Measurements from ENCODE around the gene PSME1. TPM values are rescaled to one million over a fixed set of nuclear protein-coding genes. Genes with fewer than 3 reads are reported as not detected.

PSME1 gene
- total and polyA plus RNA-seq, 2 of the 13 experiments (the other 11 are each of a cell fraction or from before 2014, with no cell fraction given), result 159 to 608 TPM

DNA sequence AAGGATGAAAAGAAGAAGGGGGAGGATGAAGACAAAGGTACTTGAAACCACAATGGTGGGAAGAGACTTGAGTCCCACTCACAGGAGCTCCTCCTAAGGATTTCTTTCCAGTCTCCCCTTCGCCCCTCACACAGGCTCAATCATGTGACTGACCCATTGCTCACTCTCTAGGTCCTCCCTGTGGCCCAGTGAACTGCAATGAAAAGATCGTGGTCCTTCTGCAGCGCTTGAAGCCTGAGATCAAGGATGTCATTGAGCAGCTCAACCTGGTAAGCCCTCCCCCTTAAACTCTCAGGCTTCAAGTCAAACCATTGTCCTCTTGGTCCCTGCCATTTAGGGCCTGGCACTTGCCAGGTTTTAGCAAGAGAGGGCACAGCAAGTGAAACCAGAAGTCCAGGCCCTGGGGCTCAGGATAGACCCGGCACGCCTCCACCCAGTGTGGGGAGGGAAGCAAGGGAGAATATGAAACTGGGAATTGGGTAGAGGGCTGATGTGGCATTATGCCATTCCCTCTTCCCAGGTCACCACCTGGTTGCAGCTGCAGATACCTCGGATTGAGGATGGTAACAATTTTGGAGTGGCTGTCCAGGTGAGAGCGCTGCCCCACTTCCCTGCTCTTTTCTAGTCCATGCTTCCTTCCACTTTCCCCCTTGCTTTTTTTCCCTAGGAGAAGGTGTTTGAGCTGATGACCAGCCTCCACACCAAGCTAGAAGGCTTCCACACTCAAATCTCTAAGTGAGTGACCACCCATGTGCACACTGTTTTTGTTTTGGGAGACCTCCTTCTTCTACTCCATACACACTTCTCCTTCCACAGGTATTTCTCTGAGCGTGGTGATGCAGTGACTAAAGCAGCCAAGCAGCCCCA lies 1.8 kb downstream of the PSME1 start (continued):
- no peak; the same call in 1 of the 2 replicates for TF ChIP-seq ZNF619 (CRISPR knock-in tag; IDR thresholded peaks at IDR 0.05)
- TF ChIP-seq ESRRA (CRISPR knock-in tag; IDR thresholded peaks at IDR 0.05; ENCODE audit: low read depth), result no peak
- peak; percentile 31 for TF ChIP-seq POLR2G (IDR thresholded peaks at IDR 0.05; ENCODE audit: low read depth, low read length)
- TF ChIP-seq HNRNPH1 (optimal IDR thresholded peaks at IDR 0.05; ENCODE audit: low read depth, low read length), result peak; percentile 32
- no peak for TF ChIP-seq ZNF121 (CRISPR knock-in tag; IDR thresholded peaks at IDR 0.05)
- no peak for TF ChIP-seq BCLAF1 (IDR thresholded peaks at IDR 0.05)
- 0 out of 2 replicates have a peak, but pooled peaks have one; percentile 27 for TF ChIP-seq CSRNP1 (CRISPR knock-in tag; IDR thresholded peaks at IDR 0.05)
- TF ChIP-seq MEF2D (CRISPR knock-in tag; IDR thresholded peaks at IDR 0.05), result peak; percentile 30; the same call in 1 of the 2 replicates
- no peak for TF ChIP-seq ZNF776 (CRISPR knock-in tag; IDR thresholded peaks at IDR 0.05)
- TF ChIP-seq ZNF136 (CRISPR knock-in tag; IDR thresholded peaks at IDR 0.05; ENCODE audit: low read depth), result no peak
- peak; percentile 71 for TF ChIP-seq AGO2 (optimal IDR thresholded peaks at IDR 0.05; ENCODE audit: low read depth, low read length)
- no peak for TF ChIP-seq IKZF1 (IDR thresholded peaks at IDR 0.05)
- TF ChIP-seq ZC3H4 (CRISPR knock-in tag; IDR thresholded peaks at IDR 0.05; ENCODE audit: borderline replicate concordance), result 0 out of 2 replicates have a peak, but pooled peaks have one; percentile 32
- TF ChIP-seq JUN (CRISPR knock-in tag; IDR thresholded peaks at IDR 0.05), result no peak
- peak; percentile 1; the same call in 1 of the 2 replicates for TF ChIP-seq ZBTB38 (CRISPR knock-in tag; IDR thresholded peaks at IDR 0.05)
- TF ChIP-seq ZNF510 (CRISPR knock-in tag; IDR thresholded peaks at IDR 0.05; ENCODE audit: low read depth), result no peak
- 0 out of 2 replicates have a peak, but pooled peaks have one; percentile 16 for TF ChIP-seq NFYB (CRISPR knock-in tag; IDR thresholded peaks at IDR 0.05)
- TF ChIP-seq WIZ (CRISPR knock-in tag; IDR thresholded peaks at IDR 0.05), result no peak
- no peak; the same call in 1 of the 2 replicates for TF ChIP-seq ZNF580 (CRISPR knock-in tag; IDR thresholded peaks at IDR 0.05; ENCODE audit: borderline replicate concordance, low read depth)
- TF ChIP-seq ZBTB1 (CRISPR knock-in tag; IDR thresholded peaks at IDR 0.05; ENCODE audit: borderline replicate concordance), result no peak
- no peak for TF ChIP-seq MLLT10 (CRISPR knock-in tag; IDR thresholded peaks at IDR 0.05)
- 0 out of 2 replicates have a peak, but pooled peaks have one; percentile 13 for TF ChIP-seq KDM2A (CRISPR knock-in tag; IDR thresholded peaks at IDR 0.05; ENCODE audit: borderline replicate concordance, low read depth)
- no peak for TF ChIP-seq MXD4 (CRISPR knock-in tag; IDR thresholded peaks at IDR 0.05)
- TF ChIP-seq ZNF317 (CRISPR knock-in tag; IDR thresholded peaks at IDR 0.05), result no peak
- no peak for TF ChIP-seq ZNF124 (CRISPR knock-in tag; IDR thresholded peaks at IDR 0.05)
- peak; percentile 63 for TF ChIP-seq POLR2AphosphoS5 (IDR thresholded peaks at IDR 0.05; ENCODE audit: low read depth, low read length)
- 0 out of 2 replicates have a peak, but pooled peaks have one; percentile 9 for TF ChIP-seq ZNF350 (CRISPR knock-in tag; IDR thresholded peaks at IDR 0.05; ENCODE audit: borderline replicate concordance, low read depth)

All from HepG2 (cell line).